HUES48 (cell line): ENCODE data around the gene LPAR3.
"Not testable (repeated sequence)": the region's sequence is repeated elsewhere in the genome, so short reads cannot be mapped to it uniquely, and the experiment has no call there.

ENCODE experiments used
- H3K27ac ChIP-seq: one replicate; pipeline ENCODE4 v1.7.0; 2013; ENCODE audit warnings: low read depth, low read length, inconsistent platforms
- H3K27me3 ChIP-seq: 2 replicates; pipeline ENCODE4 v1.6.1; 2013; ENCODE audit warnings: mild to moderate bottlenecking, low read length; ENCODE audit not compliant: control insufficient read depth, insufficient read depth
- H3K36me3 ChIP-seq: 2 replicates; pipeline ENCODE4 v1.6.1; 2013; ENCODE audit warnings: low read length; ENCODE audit not compliant: control insufficient read depth, insufficient read depth
- H3K4me1 ChIP-seq: 2 replicates; pipeline ENCODE4 v1.6.1; 2013; ENCODE audit warnings: mild to moderate bottlenecking, low read length; ENCODE audit not compliant: control insufficient read depth, insufficient read depth
- H3K4me3 ChIP-seq: 2 replicates; pipeline ENCODE4 v1.5.1; 2013; ENCODE audit warnings: mild to moderate bottlenecking, low read depth, low read length
- H3K9ac ChIP-seq: 2 replicates; pipeline ENCODE4 v1.6.1; 2013; ENCODE audit warnings: mild to moderate bottlenecking, low read depth, low read length, moderate library complexity
- H3K9me3 ChIP-seq: 2 replicates; pipeline ENCODE4 v1.6.1; 2013; ENCODE audit warnings: low read length; ENCODE audit not compliant: control insufficient read depth, insufficient read depth

The LPAR3 gene

GRCh38 chr1:84902727-84903126 lies 9.7 kb upstream of the LPAR3 start:
- not testable (repeated sequence) for H3K9me3 ChIP-seq, H3K4me1 ChIP-seq, H3K4me3 ChIP-seq, H3K27me3 ChIP-seq, H3K9ac ChIP-seq, H3K27ac ChIP-seq, H3K36me3 ChIP-seq

DNA sequence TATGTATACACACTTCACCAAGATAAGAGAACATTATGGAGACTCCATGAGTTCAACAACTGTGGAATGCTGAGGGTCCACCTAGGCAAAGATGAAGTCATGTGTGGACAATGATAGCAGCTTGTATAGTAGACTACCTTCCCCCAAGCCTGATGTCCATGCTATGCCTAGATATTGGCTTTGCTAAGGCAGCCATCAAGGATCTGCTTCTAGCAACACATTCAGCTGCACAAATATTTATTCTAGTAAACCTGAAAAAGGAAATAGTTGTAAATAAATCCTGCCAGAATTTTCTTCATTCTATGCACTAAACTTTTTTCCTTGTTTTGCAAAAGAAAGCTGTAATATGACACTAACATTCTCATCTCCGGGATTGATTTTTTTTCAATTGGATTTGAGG lies 7.0 kb upstream of the LPAR3 start:
- no peak overlapping the region for H3K4me3 ChIP-seq
- H3K27ac ChIP-seq, result no peak overlapping the region
- H3K9me3 ChIP-seq, result no peaks in the 10 kb centered on the region; the same call in 1 of the 2 replicates
- H3K36me3 ChIP-seq, result no peaks in the 10 kb centered on the region
- no peaks in the 10 kb centered on the region; the same call in 1 of the 2 replicates for H3K27me3 ChIP-seq
- H3K9ac ChIP-seq, result no peak overlapping the region
- H3K4me1 ChIP-seq, result peaks cover 5% of the 10 kb centered on the region

GRCh38 chr1:84896279-84896678 lies 3.3 kb upstream of the LPAR3 start:
- H3K9me3 ChIP-seq, result no peaks in the 10 kb centered on the region; the same call in 1 of the 2 replicates
- H3K9ac ChIP-seq, result no peak overlapping the region
- H3K36me3 ChIP-seq, result no peaks in the 10 kb centered on the region
- peaks cover 27% of the 10 kb centered on the region for H3K27me3 ChIP-seq
- H3K27ac ChIP-seq, result no peak overlapping the region
- peaks cover 24% of the 10 kb centered on the region for H3K4me1 ChIP-seq
- H3K4me3 ChIP-seq, result no peak overlapping the region

GRCh38 chr1:84890566-84890965 lies 2.4 kb downstream of the LPAR3 start:
- no peak overlapping the region for H3K4me3 ChIP-seq
- H3K27me3 ChIP-seq, result peaks cover 28% of the 10 kb centered on the region
- no peak overlapping the region for H3K9ac ChIP-seq
- H3K36me3 ChIP-seq, result peaks cover 10% of the 10 kb centered on the region; the same call in 1 of the 2 replicates
- peaks cover 24% of the 10 kb centered on the region for H3K4me1 ChIP-seq
- no peaks in the 10 kb centered on the region for H3K9me3 ChIP-seq
- no peak overlapping the region for H3K27ac ChIP-seq

- peaks cover 14% of the 10 kb centered on the region for H3K4me1 ChIP-seq
- peaks cover 28% of the 10 kb centered on the region for H3K27me3 ChIP-seq
- peaks cover 14% of the 10 kb centered on the region; the same call in 1 of the 2 replicates for H3K36me3 ChIP-seq
- no peak overlapping the region for H3K27ac ChIP-seq
- no peaks in the 10 kb centered on the region for H3K9me3 ChIP-seq
- no peak overlapping the region for H3K9ac ChIP-seq
- H3K4me3 ChIP-seq, result no peak overlapping the region
These were observed 3.6 kb downstream of the LPAR3 start for GRCh38 chr1:84889437-84889836.

DNA sequence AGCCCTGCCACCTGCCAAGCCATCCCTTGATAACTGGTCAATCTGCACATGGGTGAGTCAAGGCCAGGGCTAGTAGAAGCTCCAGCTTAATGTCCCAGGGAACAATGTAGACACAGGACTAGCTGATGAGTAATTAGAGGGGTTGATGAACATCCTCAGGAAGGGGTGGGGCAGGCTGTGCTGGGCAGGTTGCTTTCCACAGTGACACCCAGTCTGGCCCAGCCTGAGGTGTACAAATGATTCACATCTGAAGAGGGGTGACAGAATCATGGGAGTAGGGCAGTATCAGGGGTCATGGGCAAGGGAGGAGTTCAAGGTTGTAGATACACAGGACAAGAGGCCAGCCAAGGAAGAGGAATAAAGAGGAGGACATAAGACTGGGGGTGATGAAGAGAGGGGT lies 4.3 kb downstream of the LPAR3 start:
- H3K27ac ChIP-seq, result no peak overlapping the region
- no peak overlapping the region for H3K4me3 ChIP-seq
- H3K27me3 ChIP-seq, result peaks cover 24% of the 10 kb centered on the region
- H3K9ac ChIP-seq, result no peak overlapping the region
- H3K9me3 ChIP-seq, result no peaks in the 10 kb centered on the region
- peaks cover 9% of the 10 kb centered on the region for H3K4me1 ChIP-seq
- peaks cover 17% of the 10 kb centered on the region; the same call in 1 of the 2 replicates for H3K36me3 ChIP-seq

GRCh38 chr1:84887261-84887934 lies 5.6 kb downstream of the LPAR3 start:
- Histone ChIP-seq H3K27me3 (peaks cover 10% of the 10 kb centered on the region), H3K36me3 (peaks cover 17% of the 10 kb centered on the region; the same call in 1 of the 2 replicates), H3K27ac (no peak overlapping the region), H3K9ac (no peak overlapping the region), H3K4me1 (peaks cover 3% of the 10 kb centered on the region; the same call in 1 of the 2 replicates), H3K9me3 (no peaks in the 10 kb centered on the region), H3K4me3 (no peak overlapping the region)

- Histone ChIP-seq H3K9ac (no peak overlapping the region), H3K4me3 (no peak overlapping the region), H3K9me3 (0 out of 2 replicates have a peak, but pooled peaks cover 4% of the 10 kb centered on the region), H3K27me3 (no peaks in the 10 kb centered on the region), H3K27ac (no peak overlapping the region), H3K4me1 (no peaks in the 10 kb centered on the region), H3K36me3 (peaks cover 14% of the 10 kb centered on the region; the same call in 1 of the 2 replicates)
These were observed 7.5 kb downstream of the LPAR3 start for GRCh38 chr1:84885469-84885868.

GRCh38 chr1:84884671-84885389 lies 8.2 kb downstream of the LPAR3 start:
- peaks cover 12% of the 10 kb centered on the region; the same call in 1 of the 2 replicates for H3K36me3 ChIP-seq
- H3K9ac ChIP-seq, result no peak overlapping the region
- H3K4me1 ChIP-seq, result no peaks in the 10 kb centered on the region
- 0 out of 2 replicates have a peak, but pooled peaks cover 4% of the 10 kb centered on the region for H3K9me3 ChIP-seq
- no peak overlapping the region for H3K4me3 ChIP-seq
- no peak overlapping the region for H3K27ac ChIP-seq
- no peaks in the 10 kb centered on the region for H3K27me3 ChIP-seq

GRCh38 chr1:84883286-84883685 lies 9.7 kb downstream of the LPAR3 start:
- Histone ChIP-seq H3K4me3 (no peak overlapping the region), H3K36me3 (peaks cover 7% of the 10 kb centered on the region; the same call in 1 of the 2 replicates), H3K27me3 (no peaks in the 10 kb centered on the region), H3K9ac (no peak overlapping the region), H3K9me3 (0 out of 2 replicates have a peak, but pooled peaks cover 4% of the 10 kb centered on the region), H3K27ac (no peak overlapping the region), H3K4me1 (no peaks in the 10 kb centered on the region)

- Histone ChIP-seq H3K4me1 (no peaks in the 10 kb centered on the region), H3K27ac (no peak overlapping the region), H3K9me3 (0 out of 2 replicates have a peak, but pooled peaks cover 4% of the 10 kb centered on the region)
These were observed 15.4 kb downstream of the LPAR3 start for GRCh38 chr1:84877592-84877991.

More at GRCh38 chr1:84877592-84877991, 15.4 kb downstream of the LPAR3 start:
- Histone ChIP-seq H3K4me3 (no peak overlapping the region), H3K9ac (no peak overlapping the region), H3K36me3 (no peaks in the 10 kb centered on the region), H3K27me3 (no peaks in the 10 kb centered on the region)
